Medulla oblongata (tissue), 1 donor: ENCODE measurements around the gene FGD4.
A peak's percentile ranks its signal among the peaks of the same experiment; 100 is the strongest.
"Not testable (repeated sequence)": the region's sequence is repeated elsewhere in the genome, so short reads cannot be mapped to it uniquely, and the experiment has no call there.

Experiments
- DNase-seq: peaks from one replicate; pipeline ENCODE4 v3.0.0-alpha.2; 2015; ENCODE audit errors: extremely low spot score

Gene FGD4

DNA sequence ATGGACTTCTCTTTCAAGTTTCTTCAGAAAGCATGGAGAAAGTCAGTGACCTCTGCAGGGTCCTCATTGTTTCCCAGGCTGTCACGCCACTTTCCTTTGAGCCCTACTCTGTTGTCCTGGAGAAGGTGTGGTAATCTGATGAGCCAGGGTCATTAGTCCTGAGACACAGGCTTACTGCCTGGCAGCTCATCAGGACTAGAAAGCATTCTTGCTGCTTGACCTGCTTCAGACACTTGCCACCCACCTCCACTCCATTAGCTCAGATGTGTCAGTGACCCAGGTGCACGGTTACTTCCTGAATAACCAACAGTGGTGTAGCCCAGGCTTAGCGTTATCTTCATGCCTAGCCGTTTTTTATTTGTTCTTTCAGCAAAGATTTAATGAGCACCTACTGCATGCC is 93.9 kb downstream of the FGD4 start:
- no peak for DNase-seq

DNA sequence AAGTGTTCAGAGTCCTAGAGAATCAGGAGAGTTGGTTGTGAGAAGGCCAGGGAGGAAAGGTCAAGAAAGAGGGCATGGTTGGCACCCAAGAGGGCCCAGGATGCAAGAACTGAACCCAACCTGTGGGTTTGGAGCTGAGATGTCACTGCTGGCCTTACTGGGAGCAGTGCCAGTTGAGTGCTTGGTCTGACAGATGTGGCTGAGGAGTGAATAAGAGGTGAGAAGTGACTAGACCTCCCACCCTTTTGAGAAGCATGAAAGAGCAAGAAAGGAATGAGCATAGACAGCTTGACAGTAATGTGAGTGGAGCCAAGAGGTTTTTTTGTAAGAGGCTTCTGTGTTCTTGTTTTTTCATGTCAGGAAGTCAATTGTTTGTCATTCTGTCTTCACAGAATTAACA is 95.3 kb downstream of the FGD4 start:
- no peak for DNase-seq

DNA sequence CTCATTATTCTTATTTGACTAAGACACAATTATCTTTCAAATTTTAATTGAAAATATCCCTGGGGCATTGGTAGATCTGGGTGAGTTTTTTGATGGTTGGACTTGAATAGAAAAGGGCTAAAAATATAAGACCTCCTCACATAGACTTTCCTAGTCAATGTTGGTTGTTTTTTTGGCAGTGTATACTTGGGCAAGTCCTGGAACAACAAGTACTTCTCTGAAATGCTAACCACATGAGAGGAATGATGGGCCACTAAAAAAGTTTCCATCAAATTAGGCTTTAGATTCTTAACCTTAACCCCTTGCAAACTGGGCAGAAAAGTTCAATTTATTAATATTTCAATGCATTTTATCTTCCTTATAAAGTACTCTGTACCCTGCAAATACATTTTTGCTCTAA is 97.6 kb downstream of the FGD4 start:
- no peak for DNase-seq

DNA sequence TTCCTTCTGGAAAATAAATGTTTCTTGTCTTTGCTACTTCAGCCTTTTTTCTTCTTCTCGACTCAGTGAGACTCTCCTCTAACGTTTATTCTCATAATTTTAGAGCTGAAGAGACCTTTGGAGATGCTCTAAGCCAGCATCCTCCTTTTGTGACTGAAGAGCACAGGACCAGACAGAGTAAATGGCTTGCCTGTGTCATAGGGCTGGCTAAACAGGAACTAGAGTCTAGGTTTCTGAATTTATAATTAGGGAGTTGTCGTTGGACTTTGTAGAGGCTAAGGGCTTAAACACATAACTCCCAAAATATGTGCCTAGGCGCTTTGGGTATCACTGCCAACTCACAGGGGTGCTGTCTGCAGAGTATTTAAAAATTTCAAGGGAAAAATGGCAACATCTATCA is 98.5 kb downstream of the FGD4 start:
- no peak for DNase-seq

DNA sequence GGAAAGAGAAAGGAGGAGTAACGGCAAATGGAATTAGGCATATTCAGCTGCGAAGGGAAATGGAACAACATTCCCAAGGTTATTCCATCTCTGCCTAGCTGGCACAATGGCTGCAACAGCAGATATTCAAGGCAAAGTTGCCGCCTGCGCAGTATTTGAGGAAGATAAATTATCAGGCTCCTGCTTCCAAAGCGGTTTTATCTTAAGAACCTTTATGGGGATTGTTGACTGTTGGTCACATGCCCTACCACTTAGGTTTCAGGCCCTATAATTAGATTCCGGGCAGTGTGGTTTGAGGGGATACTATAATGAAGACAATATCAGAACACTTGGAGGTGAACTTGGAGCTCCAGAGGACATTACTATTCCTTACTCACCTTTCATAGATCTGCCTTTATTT is 99.7 kb downstream of the FGD4 start:
- no peak for DNase-seq

DNA sequence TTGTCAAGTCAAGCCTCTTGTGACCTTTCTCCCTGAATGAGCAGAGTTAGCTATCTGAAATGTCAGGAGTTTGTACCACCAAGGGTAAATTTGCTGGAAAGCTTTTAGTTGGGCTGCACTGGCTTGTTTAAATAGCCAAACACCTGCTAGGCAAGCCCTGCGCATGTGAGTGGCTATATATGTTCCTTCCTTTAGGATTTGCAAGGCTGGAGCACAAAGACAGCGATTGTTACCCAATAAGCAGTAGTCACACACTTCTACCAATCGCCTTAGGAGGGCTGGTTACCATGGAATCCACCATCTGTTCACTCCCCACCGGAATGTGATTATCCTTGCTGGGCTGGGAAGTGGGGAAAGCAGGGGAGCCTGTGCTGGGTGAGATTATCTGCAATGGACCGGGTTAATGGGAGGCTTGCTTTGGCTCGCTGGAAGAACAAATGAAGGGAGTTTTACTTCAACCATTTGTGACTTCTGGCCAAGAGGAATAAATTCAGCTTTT is 102.5 kb downstream of the FGD4 start:
- peak; percentile 79 for DNase-seq

DNA sequence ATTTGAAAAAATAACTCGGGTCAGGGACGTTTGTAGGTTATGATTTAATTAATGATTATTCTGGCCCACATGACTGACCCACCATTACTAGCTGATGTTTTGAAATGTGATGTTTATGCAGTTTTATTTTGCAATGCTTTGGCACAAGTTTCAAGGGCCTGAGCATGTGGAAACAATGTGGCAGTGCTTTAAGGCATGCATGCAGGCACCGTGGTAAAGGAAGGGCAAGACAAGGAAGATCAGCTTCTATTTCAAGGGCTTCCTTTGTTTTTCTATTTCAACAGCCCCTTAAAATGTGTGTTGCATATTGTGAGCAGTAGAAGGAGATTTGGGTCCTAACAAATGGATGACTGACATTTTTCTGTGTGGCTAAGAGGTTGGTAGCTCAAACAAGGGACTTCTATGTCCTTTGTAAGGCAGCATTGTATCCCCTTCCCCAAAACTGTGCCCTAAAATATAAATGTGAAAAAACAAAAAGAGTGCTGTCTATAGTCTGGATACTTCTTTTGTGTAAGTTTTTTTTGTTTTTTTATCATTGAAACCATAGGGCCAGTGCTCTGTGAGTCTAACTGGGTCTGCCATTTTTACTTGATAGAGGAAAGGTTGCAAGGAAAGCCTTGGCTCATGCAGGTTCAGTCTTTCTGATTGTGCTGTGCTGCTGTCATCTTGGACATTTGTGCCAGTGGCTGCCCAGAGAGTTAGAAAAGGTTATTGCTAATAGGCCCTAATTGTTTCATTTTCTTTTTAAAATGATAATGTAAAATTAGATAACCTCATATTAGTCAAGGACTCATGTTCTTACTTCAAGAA is 103.5 kb downstream of the FGD4 start:
- DNase-seq: peak; percentile 86

GRCh38 chr12:32503730-32504129 is 104.4 kb downstream of the FGD4 start:
- no peak for DNase-seq

GRCh38 chr12:32504591-32504990 is 105.2 kb downstream of the FGD4 start:
- no peak for DNase-seq

GRCh38 chr12:32505067-32505945 is 105.9 kb downstream of the FGD4 start:
- DNase-seq: no peak

- DNase-seq: not testable (repeated sequence)
Observed at GRCh38 chr12:32507096-32507941, 108.0 kb downstream of the FGD4 start.

GRCh38 chr12:32507942-32508320 is 108.6 kb downstream of the FGD4 start:
- no peak for DNase-seq

GRCh38 chr12:32508626-32509025 is 109.3 kb downstream of the FGD4 start:
- DNase-seq: no peak

- DNase-seq: no peak
Observed at GRCh38 chr12:32509328-32510091, 110.2 kb downstream of the FGD4 start.

- DNase-seq: not testable (repeated sequence)
Observed at GRCh38 chr12:32511976-32512375, 112.6 kb downstream of the FGD4 start.

DNA sequence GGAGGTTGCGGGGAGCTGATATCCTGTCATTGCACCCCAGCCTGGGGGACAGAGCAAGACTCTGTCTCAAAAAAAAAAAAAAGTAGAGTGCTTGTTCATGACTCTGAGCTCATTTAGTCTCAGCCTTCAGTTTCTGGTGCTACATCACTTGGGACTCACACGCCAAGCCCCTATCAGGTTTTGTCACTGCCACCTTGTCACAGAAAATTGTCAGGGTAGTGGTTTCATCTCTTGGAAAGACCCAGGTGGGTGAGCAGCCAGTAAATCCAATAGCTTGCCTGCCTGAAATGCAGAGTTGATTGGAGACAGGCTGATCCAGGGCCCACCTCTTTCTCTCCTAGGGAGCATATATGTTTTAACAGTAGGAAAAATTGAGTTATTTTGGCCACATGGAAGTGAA is 113.0 kb downstream of the FGD4 start:
- no peak for DNase-seq

- no peak for DNase-seq
Observed at GRCh38 chr12:32512910-32513309, 113.6 kb downstream of the FGD4 start.

GRCh38 chr12:32515137-32515873 is 115.9 kb downstream of the FGD4 start:
- no peak for DNase-seq

- DNase-seq: no peak
Observed at GRCh38 chr12:32516230-32516629, 116.9 kb downstream of the FGD4 start.

DNA sequence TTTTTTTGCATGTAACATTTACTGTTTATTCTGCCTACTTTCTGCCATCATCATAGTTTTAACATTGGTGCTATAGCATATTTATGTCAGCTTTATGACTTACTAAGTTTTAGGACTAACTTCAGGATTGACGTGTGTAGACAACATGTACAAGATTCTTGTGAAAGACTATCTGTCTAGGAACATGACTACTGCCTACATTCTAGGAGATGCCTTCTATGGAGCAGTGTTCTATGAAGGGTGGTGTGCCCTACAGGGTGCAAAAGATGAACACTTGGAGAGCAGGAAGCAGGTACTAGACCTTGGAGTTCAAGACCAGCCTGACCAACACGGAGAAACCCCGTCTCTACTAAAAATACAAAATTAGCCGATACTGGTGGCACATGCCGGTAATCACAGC is 118.6 kb downstream of the FGD4 start:
- DNase-seq: no peak
